Stimulated activated CD8-positive, alpha-beta memory T cell treated with anti-CD3 and anti-CD28 coated beads, Interleukin-15, amount 100 ng/mL, for 4 hours (primary cell): Measurements from ENCODE around the gene YIF1A.

ENCODE experiments used
- DNase-seq, 2 donors: peaks; one replicate each; pipeline ENCODE4 v3.0.0-alpha.2; 2020; ENCODE audit warnings: low read depth in 2 of 2

The YIF1A gene, protein sequence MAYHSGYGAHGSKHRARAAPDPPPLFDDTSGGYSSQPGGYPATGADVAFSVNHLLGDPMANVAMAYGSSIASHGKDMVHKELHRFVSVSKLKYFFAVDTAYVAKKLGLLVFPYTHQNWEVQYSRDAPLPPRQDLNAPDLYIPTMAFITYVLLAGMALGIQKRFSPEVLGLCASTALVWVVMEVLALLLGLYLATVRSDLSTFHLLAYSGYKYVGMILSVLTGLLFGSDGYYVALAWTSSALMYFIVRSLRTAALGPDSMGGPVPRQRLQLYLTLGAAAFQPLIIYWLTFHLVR

DNA sequence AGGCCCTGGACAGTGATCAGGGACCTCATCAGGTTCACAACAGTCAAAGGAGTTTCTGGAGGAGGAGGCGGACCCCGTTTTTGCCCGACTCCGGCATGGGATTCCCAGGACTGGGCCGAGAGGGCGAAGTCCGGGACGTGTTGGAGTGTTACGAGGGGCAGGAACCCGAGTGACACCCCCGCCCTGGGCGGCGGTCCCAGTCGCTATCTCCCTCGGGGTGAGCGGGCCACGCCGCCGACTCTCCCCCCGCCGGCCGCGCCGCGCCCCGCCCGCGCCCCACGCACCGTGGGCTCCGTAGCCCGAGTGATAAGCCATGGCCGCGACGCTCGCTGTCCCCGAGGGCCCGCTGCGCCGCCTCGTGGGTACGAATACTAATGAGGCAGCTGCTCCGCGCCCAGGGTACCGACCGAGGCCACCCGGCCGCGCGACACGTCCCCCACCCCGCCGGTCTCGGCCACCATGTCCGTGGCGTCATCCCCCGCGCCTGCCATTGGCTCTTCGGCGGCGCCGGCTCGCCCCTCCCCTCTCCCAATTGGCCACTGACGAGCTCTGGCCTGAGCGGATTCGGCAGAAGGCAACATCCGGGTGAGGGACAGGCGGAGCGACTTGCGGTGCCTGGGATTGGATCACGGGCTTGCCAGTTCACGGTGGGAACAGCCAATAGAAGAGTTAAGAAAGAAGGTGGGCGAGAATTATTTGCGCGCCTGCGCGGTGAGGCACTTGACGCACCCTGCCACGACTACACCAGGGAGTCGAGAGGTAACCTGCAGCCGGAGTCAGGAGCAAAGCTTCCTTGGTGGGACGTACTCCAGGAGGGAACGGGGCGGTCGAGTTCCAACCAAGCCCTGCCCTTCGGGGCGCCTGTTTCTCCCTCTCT is at the start of gene YIF1A:
YIF1A (minus strand) TSS at position 473 of the 877 bp plus-strand sequence; CDS start at position 315, 158 bp downstream.
- peak; percentile 94 to 98 for DNase-seq

DNA sequence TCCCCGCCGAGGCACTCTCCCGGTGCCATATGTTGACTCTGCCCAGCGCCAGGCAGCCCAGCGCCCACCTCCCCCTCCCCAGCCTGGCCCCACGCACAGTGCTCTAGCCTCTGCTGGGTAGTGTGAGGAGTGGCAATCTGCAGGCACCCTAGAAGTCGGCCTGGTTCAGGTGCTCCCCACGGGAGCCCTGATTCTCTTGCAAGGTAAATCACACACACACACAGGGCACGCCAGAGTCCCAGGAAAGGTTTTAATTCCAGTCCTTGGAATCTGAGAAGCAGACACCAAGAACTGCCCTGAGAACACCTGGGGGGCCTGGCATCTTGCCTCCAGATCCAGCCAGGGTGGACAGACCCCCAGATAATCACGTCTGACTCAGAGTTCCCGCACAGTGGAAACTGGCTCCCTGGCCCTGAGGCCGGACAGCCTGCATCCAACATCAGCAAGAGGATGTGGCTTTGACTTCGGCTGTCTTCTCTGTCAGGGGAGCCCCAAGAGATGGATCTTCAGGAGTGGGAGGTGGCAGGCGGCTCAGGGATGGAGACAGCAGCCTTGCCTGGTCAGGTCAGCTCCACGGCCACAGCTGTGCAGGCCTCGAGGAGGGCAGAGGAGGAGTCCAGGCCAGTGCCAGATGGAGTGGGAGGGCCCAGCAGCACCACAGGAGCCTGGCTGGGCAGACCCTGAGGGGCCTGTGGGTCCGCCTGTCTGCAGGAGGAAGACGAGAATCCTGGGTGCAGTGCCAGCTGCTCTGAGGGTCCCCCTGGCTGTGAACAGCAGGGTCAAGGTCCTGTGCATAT is 48.4 kb upstream of the YIF1A start:
- DNase-seq, result no peak

DNA sequence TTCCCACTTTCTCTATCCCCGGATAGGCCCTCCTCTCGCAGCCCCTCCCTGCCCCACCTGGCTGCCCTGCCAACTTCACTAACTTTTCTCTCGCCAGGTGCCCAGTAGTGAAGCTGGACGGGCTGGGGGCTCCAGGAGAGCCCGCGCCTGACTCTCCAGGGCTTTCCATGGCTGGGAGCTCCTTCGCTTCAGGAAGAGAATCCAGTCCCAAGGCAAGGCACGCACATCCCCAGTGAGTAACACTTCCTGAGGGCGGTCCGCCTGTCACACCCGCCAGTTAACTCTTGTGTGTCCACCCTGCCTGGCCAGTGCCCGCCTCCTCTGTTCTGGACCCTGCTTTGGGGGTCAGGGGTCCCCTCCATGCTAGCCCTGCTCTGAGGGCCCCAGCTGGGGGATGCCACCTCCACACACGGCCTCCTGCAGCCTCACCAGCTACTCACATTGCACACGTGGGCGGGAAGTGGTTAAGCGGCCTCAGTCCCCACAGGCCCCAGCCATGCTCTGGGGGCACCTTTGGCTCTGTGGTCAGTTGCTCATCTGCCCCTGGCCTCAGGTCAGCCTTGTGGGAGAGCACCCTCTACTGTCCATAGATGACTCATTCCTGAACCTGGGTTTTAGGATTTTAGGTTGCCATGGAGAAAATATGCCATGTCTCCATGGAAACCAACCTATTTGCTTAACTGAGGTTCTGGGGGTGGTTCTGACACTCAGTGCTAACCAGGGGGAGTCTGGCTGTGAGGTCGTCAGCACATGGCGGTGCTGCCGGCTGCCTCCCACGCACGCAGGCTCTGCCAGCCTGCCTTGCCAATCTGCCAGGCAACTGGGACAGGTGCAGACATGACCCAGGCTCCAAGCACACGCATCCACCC is 47.5 kb upstream of the YIF1A start, which contains the start of gene RIN1:
RIN1 (minus strand) TSS at position 201 of the 869 bp plus-strand sequence; CDS start at position 169, 32 bp downstream.
- DNase-seq, result no peak

DNA sequence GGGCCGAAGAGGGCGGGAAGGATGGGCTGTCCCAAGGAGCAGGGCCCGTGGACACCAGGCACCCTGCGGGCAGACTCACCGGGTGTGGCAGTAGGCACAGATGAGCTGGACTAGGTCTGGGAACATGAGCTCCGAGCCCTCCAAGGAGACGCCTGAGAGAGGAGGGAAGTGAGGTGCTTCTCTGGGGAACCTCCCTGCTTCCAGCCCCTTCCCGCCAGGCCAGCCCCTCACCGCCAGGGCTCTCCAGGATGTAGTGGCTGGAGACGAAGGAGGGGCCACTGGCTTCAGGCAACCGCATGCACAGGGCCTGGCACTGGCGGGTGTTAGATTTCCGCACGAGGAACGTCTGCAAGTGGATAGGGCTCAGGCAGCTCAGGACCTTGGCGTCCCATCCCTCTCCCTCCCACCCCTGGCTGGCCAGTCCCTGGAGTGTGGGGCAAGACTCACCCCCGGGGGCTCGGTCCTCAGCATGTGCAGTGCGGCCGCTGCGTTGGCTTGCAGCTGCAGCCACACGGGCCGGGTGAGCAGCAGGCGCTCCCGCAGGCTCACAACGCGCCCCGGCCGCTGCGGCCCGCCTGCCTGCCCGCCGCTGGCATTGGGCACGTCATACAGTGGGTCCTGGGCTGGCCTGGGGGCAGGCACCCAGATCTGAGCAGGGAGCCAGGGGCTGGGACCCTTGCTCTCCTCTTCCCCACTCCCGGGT is 46.7 kb upstream of the YIF1A start:
- no peak for DNase-seq

- no peak for DNase-seq
These were observed 45.9 kb upstream of the YIF1A start for GRCh38 chr11:66334605-66335442.

GRCh38 chr11:66333896-66334604 is 45.1 kb upstream of the YIF1A start:
- DNase-seq, result no peak

- no peak for DNase-seq
These were observed 44.4 kb upstream of the YIF1A start for GRCh38 chr11:66333220-66333877.

GRCh38 chr11:66332371-66333219 is 43.7 kb upstream of the YIF1A start:
- DNase-seq, result no peak

DNA sequence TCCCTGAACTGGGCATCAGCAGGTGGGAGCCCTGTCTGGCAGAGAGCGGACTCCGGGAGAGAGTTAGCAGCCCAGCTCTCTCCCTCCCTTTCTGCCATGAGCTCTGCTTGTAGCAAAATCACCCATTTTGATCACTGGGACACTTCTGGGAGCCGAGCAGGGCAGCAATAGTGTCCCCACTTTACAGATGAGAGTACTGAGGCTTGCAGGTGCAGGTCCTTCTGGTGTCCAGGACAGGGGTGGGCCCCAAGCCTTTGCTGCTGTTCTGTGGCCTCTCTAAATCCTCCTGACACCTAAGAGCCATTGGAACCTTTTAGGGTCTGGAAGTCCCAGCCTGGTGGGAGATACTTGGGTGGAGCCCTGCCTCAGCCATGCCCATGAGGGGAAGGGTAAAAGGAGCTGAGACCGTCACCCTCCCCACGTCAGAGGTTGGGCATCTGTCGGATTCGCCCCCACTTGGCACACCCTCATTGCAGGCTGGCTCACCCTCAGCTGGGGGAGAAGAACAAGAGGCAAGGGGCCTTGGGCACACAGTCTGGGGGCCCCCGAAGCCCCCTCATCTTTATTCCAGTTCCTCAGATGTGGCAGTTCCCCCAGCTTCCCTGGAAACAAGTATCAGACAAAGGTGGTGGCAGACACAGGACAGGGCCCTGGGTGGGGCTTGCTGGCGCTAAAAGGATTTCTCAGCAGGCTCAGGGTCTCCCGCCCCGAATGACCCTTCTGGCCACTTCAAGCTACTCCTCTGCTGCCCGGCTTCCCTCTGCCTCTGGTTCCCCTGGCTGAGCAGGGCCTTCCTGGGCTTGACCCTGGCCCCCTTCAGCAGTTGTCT is 42.8 kb upstream of the YIF1A start:
- DNase-seq, result no peak

- no peak for DNase-seq
These were observed 42.0 kb upstream of the YIF1A start for GRCh38 chr11:66330931-66331330.

- no peak for DNase-seq
These were observed 40.3 kb upstream of the YIF1A start for GRCh38 chr11:66329165-66329673.

DNA sequence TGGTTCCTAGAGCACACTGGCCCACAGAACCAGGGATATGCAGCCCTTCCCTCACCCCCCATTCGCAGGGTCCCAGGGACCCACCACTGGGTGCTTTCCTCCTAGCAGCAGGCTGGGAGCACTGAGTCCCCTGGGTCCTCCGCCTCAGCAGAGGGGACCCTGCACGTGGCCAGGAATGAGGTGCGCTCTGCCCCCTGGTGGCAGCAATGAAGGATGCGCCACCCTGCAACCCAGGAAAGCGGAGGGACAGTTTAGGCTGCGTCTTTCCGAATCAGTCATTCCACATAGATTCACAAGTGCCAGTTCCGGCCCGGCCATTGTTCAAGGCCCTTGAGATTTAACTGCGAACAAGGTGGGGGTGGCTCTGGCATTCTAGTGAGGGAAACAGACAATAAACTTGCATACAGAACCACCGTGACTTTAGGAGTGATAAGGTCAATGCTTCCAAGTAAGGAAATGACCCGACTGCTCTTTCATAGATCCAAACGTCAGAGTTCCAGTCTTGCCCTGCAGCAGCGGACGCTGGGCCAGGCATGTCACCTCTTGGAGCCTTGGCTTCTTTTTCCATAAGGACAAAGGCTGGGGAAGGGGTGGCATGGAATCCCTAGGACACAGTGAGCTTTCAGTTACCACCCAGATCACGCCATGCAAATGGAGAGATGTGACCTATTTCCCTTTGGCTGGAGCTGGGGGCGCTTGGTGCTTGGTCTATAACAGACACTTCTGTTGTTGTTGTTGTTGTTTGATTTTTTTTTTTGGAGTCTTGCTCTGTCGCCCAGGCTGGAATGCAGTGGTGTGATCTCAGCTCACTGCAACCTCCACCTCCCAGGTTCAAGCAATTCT is 39.6 kb upstream of the YIF1A start:
- peak; percentile 60 to 61 for DNase-seq

GRCh38 chr11:66328031-66328301 is 39.0 kb upstream of the YIF1A start:
- DNase-seq, result no peak

- no peak for DNase-seq
These were observed 38.5 kb upstream of the YIF1A start for GRCh38 chr11:66327171-66328030.
